Keratinocyte (primary cell): ENCODE data around the gene SSTR5. TPM values are rescaled to one million over a fixed set of nuclear protein-coding genes. Genes with fewer than 3 reads are reported as not detected.

ENCODE experiments used
- DNase-seq: peaks from one replicate; pipeline ENCODE4 v3.0.0-alpha.2; 2011; ENCODE audit warnings: low read depth, missing footprints, low spot score
- FAIRE-seq: peaks from 2 replicates; lab custom pipeline; 2011; peaks lifted over from hg19 to GRCh38; lab: Jason Lieb, UNC
- H2AFZ ChIP-seq: 2 replicates; pipeline ENCODE4 v1.6.0; 2012; ENCODE audit warnings: low read length, control low read depth, inconsistent platforms; ENCODE audit not compliant: control insufficient read depth
- H3K27ac ChIP-seq: 2 replicates; pipeline ENCODE4 v1.5.1; 2011; ENCODE audit warnings: low read length; ENCODE audit not compliant: control insufficient read depth, insufficient read depth
- H3K27me3 ChIP-seq: 3 replicates; pipeline ENCODE4 v1.6.0; 2011; ENCODE audit warnings: low read length; ENCODE audit not compliant: control insufficient read depth, insufficient read depth; ENCODE audit errors: extremely low read depth
- H3K36me3 ChIP-seq, 2 experiments: 2 replicates in 1 of 2; 3 replicates in 1 of 2; pipeline ENCODE4 v1.5.1; 2011; ENCODE audit warnings: low read length in 2 of 2, mild to moderate bottlenecking in 1 of 2; ENCODE audit not compliant: control insufficient read depth in 2 of 2, insufficient read depth in 2 of 2; ENCODE audit errors: extremely low read depth in 1 of 2
- H3K4me1 ChIP-seq: 3 replicates; pipeline ENCODE4 v1.5.1; 2011; ENCODE audit warnings: low read length; ENCODE audit not compliant: control insufficient read depth, insufficient read depth; ENCODE audit errors: extremely low read depth
- H3K4me2 ChIP-seq: 3 replicates; pipeline ENCODE4 v1.6.0; 2011; ENCODE audit warnings: low read depth, low read length; ENCODE audit not compliant: control insufficient read depth, insufficient read depth; ENCODE audit errors: extremely low read depth
- H3K4me3 ChIP-seq, 3 experiments: fragments of 200-600 bp in 1 of 3; sonication (generic) in 1 of 3; 2 replicates in 2 of 3; 3 replicates in 1 of 3; pipeline ENCODE4 v1.5.1; 2011 to 2016; ENCODE audit warnings: low read length in 3 of 3, mild to moderate bottlenecking in 3 of 3, control low read depth in 2 of 3, inconsistent platforms in 1 of 3, low read depth in 1 of 3, mixed read lengths in 1 of 3, mixed run types in 1 of 3, moderate library complexity in 1 of 3; ENCODE audit not compliant: control insufficient read depth in 2 of 3, insufficient read depth in 2 of 3; ENCODE audit errors: extremely low read depth in 1 of 3
- H3K79me2 ChIP-seq: 2 replicates; pipeline ENCODE4 v1.6.0; 2012; ENCODE audit warnings: low read length; ENCODE audit not compliant: control insufficient read depth, insufficient read depth
- H3K9ac ChIP-seq: 3 replicates; pipeline ENCODE4 v1.6.0; 2011; ENCODE audit warnings: low read length; ENCODE audit not compliant: control insufficient read depth, insufficient read depth; ENCODE audit errors: extremely low read depth
- H3K9me1 ChIP-seq: 3 replicates; pipeline ENCODE4 v1.6.0; 2011; ENCODE audit warnings: low read length; ENCODE audit not compliant: control insufficient read depth, insufficient read depth; ENCODE audit errors: extremely low read depth
- H3K9me3 ChIP-seq: 2 replicates; pipeline ENCODE4 v1.5.1; 2012; ENCODE audit warnings: low read depth, low read length; ENCODE audit not compliant: control insufficient read depth
- H4K20me1 ChIP-seq: 3 replicates; pipeline ENCODE4 v1.6.0; 2011; ENCODE audit warnings: low read length; ENCODE audit not compliant: control insufficient read depth, insufficient read depth; ENCODE audit errors: extremely low read depth
- EZH2 ChIP-seq: IDR thresholded peaks from one replicate; pipeline ENCODE4 v1.6.1; 2012; ENCODE audit warnings: inconsistent platforms, mild to moderate bottlenecking, low read length, moderate library complexity
- dilution Hi-C: fragments of 300-500 bp; cut with MboI; formaldehyde crosslinking; loops from one replicate; pipeline ENCODE4 v1.7.0; 2020; ENCODE audit warnings: low sequenced_read_pairs; ENCODE audit not compliant: extremely low pct_ligation_motif_present
- polyA plus RNA-seq, 5 experiments: library from polyadenylated mRNA; depleted of rRNA in 3 of 5; stranded (reverse) in 3 of 5; stranded (forward) in 1 of 5; unstranded in 1 of 5; fragments of >200 nt; gene quantifications; 1 replicate in 1 of 5; 2 replicates in 3 of 5; 3 replicates in 1 of 5; pipeline versions ENCODE4 v1.2.1 to v1.2.3, GENCODE V29; 2011 to 2012; ENCODE audit warnings: missing spikeins in 2 of 5, low read depth in 1 of 5, low replicate concordance in 1 of 5
- TF ChIP-seq, protein P1 (sequence below), 3 experiments: IDR thresholded peaks in 1 of 3; conservative IDR thresholded peaks in 1 of 3; optimal IDR thresholded peaks in 1 of 3; 2 replicates in 2 of 3; 3 replicates in 1 of 3; pipeline versions ENCODE3 to v1.5.1; 2011; ENCODE audit warnings: low read length in 3 of 3, mild to moderate bottlenecking in 3 of 3, moderate library complexity in 2 of 3, control low read depth in 1 of 3, inconsistent platforms in 1 of 3; ENCODE audit not compliant: insufficient read depth in 2 of 3; ENCODE audit errors: extremely low read depth in 1 of 3

Gene SSTR5
- polyA plus RNA-seq, 1 donor (not counting 4 experiments of a cell fraction or from before 2014, with no cell fraction given) = not detected

DNA sequence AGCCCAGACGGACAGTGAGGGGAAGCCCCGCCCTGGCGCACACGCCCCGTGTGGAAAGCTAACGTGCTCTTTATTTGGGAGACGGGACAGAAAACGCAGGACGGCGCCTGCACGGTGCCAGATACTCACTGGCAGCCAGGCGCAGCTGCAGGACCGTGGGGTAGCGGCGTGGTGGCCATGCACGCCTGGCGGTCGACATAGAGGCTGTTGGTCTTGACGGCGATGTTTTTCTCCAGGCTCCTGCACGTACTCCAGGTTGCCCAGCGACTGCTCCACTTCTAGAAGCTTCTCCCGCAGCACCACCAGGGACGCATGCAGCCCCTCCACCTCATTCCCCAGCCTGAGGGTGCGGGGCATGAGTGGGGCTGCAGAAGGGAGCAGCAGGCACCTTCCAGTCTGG lies 28.6 kb downstream of the SSTR5 start:
- TF ChIP-seq, protein P1, sequence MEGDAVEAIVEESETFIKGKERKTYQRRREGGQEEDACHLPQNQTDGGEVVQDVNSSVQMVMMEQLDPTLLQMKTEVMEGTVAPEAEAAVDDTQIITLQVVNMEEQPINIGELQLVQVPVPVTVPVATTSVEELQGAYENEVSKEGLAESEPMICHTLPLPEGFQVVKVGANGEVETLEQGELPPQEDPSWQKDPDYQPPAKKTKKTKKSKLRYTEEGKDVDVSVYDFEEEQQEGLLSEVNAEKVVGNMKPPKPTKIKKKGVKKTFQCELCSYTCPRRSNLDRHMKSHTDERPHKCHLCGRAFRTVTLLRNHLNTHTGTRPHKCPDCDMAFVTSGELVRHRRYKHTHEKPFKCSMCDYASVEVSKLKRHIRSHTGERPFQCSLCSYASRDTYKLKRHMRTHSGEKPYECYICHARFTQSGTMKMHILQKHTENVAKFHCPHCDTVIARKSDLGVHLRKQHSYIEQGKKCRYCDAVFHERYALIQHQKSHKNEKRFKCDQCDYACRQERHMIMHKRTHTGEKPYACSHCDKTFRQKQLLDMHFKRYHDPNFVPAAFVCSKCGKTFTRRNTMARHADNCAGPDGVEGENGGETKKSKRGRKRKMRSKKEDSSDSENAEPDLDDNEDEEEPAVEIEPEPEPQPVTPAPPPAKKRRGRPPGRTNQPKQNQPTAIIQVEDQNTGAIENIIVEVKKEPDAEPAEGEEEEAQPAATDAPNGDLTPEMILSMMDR (optimal IDR thresholded peaks at IDR 0.05 in 1 of 3, IDR thresholded peaks at IDR 0.05 in 1 of 3, conservative IDR thresholded peaks at IDR 0.05 in 1 of 3; ENCODE audit: extremely low read depth in 1 of 3, insufficient read depth in 2 of 3, low read length in 3 of 3) = no peak
- TF ChIP-seq EZH2 = peak; percentile 50
- H3K4me1 ChIP-seq = no peaks in the 10 kb centered on the region
- no peak for FAIRE-seq
- H3K27me3 ChIP-seq = peaks cover 44% of the 10 kb centered on the region
- H3K36me3 ChIP-seq = no peaks in the 10 kb centered on the region
- H2AFZ ChIP-seq = no peak overlapping the region
- dilution Hi-C loops = no loop called here
- no peak overlapping the region for H3K4me2 ChIP-seq
- no peak overlapping the region for H3K27ac ChIP-seq
- H3K4me3 ChIP-seq = no peak overlapping the region
- H4K20me1 ChIP-seq = no peaks in the 10 kb centered on the region
- no peaks in the 10 kb centered on the region for H3K9me1 ChIP-seq
- no peak for DNase-seq
- H3K79me2 ChIP-seq = no peaks in the 10 kb centered on the region
- H3K9ac ChIP-seq = no peak overlapping the region
- no peaks in the 10 kb centered on the region for H3K9me3 ChIP-seq

DNA sequence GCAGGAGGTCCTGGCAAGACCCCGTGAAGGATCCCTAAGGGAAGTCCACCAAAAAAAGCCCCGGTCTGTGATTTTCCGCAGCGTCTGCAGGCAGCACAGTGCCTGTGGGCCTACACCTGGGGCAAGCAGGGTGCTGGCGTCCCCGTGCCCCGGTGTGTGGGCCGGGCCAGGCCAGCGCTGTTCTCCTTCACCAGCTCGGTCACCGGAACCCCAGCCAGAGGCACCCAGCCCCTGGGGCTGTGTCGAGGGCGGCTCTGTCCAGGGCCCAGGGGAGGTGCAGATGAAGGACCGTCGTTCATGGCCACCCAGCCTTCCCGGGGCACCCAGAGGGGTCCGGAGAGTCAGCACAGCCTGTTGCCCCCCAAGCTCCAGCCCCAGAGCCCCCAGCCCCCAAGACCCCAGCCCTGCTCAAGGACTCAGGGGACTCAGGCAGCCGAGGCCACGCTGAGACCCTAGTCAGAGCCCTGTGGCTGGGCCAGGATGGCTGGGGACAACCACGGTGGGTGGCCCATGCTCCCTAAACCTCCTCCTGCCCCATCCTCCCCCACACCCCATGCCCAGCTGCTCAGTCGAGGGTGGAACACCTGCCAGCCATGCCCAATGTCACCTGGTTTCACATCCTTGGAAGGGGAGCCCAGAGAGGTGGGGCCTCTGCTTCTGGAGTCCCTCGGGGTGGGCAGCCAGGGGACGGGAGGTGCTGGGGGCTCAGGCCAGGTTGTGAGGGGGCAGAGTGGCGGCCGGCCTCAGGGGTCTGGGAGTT lies 29.2 kb downstream of the SSTR5 start:
- Histone ChIP-seq H3K36me3 (no peaks in the 10 kb centered on the region), H4K20me1 (no peaks in the 10 kb centered on the region), H3K9ac (no peak overlapping the region), H3K4me1 (no peaks in the 10 kb centered on the region), H3K9me3 (no peaks in the 10 kb centered on the region), H3K4me3 (no peak overlapping the region), H3K27ac (no peak overlapping the region), H3K27me3 (peaks cover 45% of the 10 kb centered on the region), H3K9me1 (no peaks in the 10 kb centered on the region), H2AFZ (no peak overlapping the region), H3K79me2 (no peaks in the 10 kb centered on the region), H3K4me2 (no peak overlapping the region)
- DNase-seq = no peak
- no peak for FAIRE-seq
- dilution Hi-C loops = no loop called here
- TF ChIP-seq, protein P1 (optimal IDR thresholded peaks at IDR 0.05 in 1 of 3, IDR thresholded peaks at IDR 0.05 in 1 of 3, conservative IDR thresholded peaks at IDR 0.05 in 1 of 3; ENCODE audit: extremely low read depth in 1 of 3, insufficient read depth in 2 of 3, low read length in 3 of 3) = no peak
- TF ChIP-seq EZH2 = no peak
